Stimulated activated CD4-positive, alpha-beta T cell treated with anti-CD3 and anti-CD28 coated beads, Interleukin-15, amount 100 ng/mL, for 24 hours (primary cell): ENCODE measurements around the gene RNU11.
"Not testable (repeated sequence)": the region's sequence is repeated elsewhere in the genome, so short reads cannot be mapped to it uniquely, and the experiment has no call there.

ENCODE experiments used
- DNase-seq: peaks from one replicate; pipeline ENCODE4 v3.0.0-alpha.2; 2020

The RNU11 gene

GRCh38 chr1:28666806-28667205, 18.4 kb downstream of the RNU11 start:
- no peak for DNase-seq

DNA sequence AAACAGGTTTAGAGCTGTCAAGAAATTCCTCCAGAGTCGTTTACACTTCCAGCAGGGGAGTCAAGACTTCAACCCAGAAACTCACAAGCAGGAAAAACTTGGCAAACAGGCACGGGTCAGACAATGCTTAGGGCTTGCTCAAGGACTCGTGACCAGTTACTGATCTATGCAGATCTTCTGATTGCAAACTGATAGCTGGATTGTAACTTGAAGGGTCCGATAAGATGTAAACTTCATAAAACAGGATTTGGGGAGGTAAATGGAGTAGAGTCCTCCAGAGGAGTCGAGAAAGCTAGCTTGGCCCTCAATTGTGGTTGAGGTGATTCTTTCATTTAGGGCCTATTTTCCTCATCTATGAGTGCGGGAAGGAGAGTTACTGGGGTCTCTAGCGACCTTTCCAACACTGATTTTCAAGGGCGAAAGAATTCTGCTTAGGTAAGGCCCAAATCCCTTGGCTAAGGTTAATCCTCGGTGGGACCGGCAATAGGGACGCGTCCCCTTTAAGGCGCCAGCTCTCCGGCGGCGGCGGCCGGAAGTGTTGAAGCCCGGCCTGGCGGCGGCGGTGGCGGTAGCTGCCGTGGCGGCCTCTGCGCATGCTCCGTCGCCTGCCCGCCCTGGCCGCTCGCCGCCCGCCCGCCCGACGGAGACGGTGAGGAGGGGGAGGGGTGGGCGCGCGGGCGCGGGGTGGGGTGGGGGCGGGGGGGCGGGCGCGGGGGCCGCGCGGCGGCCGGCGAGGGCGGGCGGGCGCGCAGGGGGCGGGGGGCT, 20.0 kb downstream of the RNU11 start, which contains the start of gene GMEB1:
Gene GMEB1, plus strand, starts transcription at position 594 of the 765 bp plus-strand sequence. CDS start 14,829 bp downstream, outside the sequence.
- DNase-seq: peak; percentile 91

GRCh38 chr1:28668956-28669723, 20.7 kb downstream of the RNU11 start:
- DNase-seq: peak; percentile 58

- DNase-seq: no peak
Measured at GRCh38 chr1:28671254-28671780, 22.9 kb downstream of the RNU11 start.

- DNase-seq: not testable (repeated sequence)
Measured at GRCh38 chr1:28672971-28673370, 24.6 kb downstream of the RNU11 start.

DNA sequence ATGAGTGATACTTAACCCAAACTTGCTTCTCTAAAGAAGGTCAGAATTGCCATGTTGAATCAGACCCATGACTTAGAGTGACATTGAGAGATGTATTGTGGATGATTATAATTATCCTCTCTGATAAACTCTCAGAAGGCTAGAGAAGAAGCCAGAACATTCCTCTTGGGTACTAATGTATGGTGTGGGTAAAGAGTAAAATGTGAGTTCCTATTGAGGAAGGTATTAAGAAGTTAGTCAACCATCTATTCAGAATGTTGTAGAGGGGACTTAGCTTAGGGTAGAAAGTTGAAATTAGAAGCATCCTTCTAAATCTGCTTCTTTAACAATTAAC, 27.5 kb downstream of the RNU11 start:
- no peak for DNase-seq

- no peak for DNase-seq
Measured at GRCh38 chr1:28680151-28680550, 31.8 kb downstream of the RNU11 start.

DNA sequence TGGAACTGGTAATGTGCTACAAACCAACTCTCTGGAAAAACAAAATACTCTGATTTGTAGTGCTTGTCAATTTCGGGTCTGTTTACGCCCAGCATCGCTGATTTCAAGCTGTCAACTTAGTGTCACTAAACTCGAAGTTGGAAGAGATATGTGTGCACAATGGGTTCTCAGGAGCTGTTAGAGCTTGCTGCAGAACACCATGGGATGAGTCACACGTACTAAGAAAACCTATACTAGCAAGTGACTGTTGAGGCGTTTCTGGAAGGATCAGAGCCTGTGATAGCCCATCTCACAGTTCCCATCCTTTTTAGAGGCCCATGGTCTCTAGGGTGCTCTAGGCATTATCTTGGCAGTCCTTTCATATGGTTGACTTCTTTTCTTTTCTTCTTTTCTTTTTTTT, 34.4 kb downstream of the RNU11 start:
- DNase-seq: no peak

DNA sequence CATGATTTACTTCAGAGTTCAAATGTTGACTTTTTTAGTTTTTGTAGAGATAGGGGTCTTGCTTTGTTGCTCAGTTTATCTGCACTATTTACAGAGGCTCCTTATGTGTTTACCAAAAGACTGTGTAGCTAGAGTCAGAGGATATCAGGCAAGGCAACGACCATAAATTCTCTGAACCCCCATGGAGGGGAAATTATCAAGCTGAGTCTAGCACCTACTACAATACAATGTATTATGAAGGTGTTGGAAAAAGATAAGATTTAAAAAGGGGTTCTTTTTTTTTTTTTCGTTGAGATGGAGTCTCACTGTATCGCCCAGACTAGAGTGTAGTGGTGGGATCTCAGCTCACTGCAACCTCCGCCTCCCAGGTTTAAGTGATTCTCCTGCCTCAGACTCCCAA, 36.5 kb downstream of the RNU11 start:
- DNase-seq: no peak

DNA sequence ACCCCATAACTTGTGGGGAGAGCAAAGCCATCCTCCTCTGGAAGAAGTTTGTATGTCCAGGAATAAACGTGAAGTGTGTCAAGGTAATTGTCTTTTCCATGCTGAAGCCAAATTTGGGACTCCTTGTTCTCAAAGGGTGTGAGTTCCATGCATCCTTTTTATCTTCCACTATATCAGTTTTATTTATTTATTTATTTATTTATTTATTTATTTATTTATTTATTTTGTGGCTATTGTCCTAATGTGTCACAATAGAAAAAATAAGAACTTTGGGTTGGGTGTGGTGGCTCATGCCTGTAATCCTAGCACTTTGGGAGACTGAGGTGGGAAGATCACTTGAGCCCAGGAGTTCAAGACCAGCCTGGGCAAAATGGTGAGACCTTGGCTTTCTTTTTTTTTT, 43.2 kb downstream of the RNU11 start:
- DNase-seq: not testable (repeated sequence)
